HG03064 (cell line): ENCODE results near the gene UVRAG.
"Not testable (repeated sequence)": the region's sequence is repeated elsewhere in the genome, so short reads cannot be mapped to it uniquely, and the experiment has no call there.

ENCODE experiments used
- ATAC-seq: cut with Tn5 transposase; IDR thresholded peaks from one replicate; pipeline ENCODE4 v1.9.1; 2021; ENCODE audit warnings: low read depth; ENCODE audit not compliant: unreplicated experiment

Gene UVRAG

GRCh38 chr11:75834728-75835127 lies 19.7 kb downstream of the UVRAG start:
- no peak for ATAC-seq

GRCh38 chr11:75836417-75836816 lies 21.4 kb downstream of the UVRAG start:
- ATAC-seq: no peak

GRCh38 chr11:75839851-75840250 lies 24.8 kb downstream of the UVRAG start:
- no peak for ATAC-seq

- no peak for ATAC-seq
Observed at GRCh38 chr11:75840522-75840921, 25.5 kb downstream of the UVRAG start.

- ATAC-seq: no peak
Observed at GRCh38 chr11:75841739-75842138, 26.7 kb downstream of the UVRAG start.

- ATAC-seq: no peak
Observed at GRCh38 chr11:75845324-75845723, 30.3 kb downstream of the UVRAG start.

- no peak for ATAC-seq
Observed at GRCh38 chr11:75849894-75850293, 34.9 kb downstream of the UVRAG start.

GRCh38 chr11:75850787-75851186 lies 35.8 kb downstream of the UVRAG start:
- ATAC-seq: no peak

- no peak for ATAC-seq
Observed at GRCh38 chr11:75851203-75851602, 36.2 kb downstream of the UVRAG start.

- no peak for ATAC-seq
Observed at GRCh38 chr11:75852406-75853017, 37.5 kb downstream of the UVRAG start.

GRCh38 chr11:75853563-75853962 lies 38.6 kb downstream of the UVRAG start:
- not testable (repeated sequence) for ATAC-seq

- ATAC-seq: no peak
Observed at GRCh38 chr11:75853971-75854370, 39.0 kb downstream of the UVRAG start.

- no peak for ATAC-seq
Observed at GRCh38 chr11:75855206-75855605, 40.2 kb downstream of the UVRAG start.

- no peak for ATAC-seq
Observed at GRCh38 chr11:75856912-75857311, 41.9 kb downstream of the UVRAG start.

GRCh38 chr11:75858042-75858441 lies 43.0 kb downstream of the UVRAG start:
- ATAC-seq: no peak

GRCh38 chr11:75858613-75859012 lies 43.6 kb downstream of the UVRAG start:
- ATAC-seq: no peak

- no peak for ATAC-seq
Observed at GRCh38 chr11:75859614-75860013, 44.6 kb downstream of the UVRAG start.

- no peak for ATAC-seq
Observed at GRCh38 chr11:75862437-75862836, 47.4 kb downstream of the UVRAG start.

- no peak for ATAC-seq
Observed at GRCh38 chr11:75867778-75868374, 52.9 kb downstream of the UVRAG start.

GRCh38 chr11:75868990-75869389 lies 54.0 kb downstream of the UVRAG start:
- no peak for ATAC-seq

GRCh38 chr11:75869661-75870455 lies 54.8 kb downstream of the UVRAG start:
- no peak for ATAC-seq

GRCh38 chr11:75872887-75873416 lies 57.9 kb downstream of the UVRAG start:
- no peak for ATAC-seq
